Endothelial cell of umbilical vein (primary cell): ENCODE data around the gene CRYBG3. TPM values are rescaled to one million over a fixed set of nuclear protein-coding genes. Genes with fewer than 3 reads are reported as not detected.

Source experiments
- BruUV-seq: library from RNA; stranded (reverse); fragments of 400-500 nt; replicated peaks from 2 replicates; lab custom pipeline; 2021; lab: Mats Ljungman, UMichigan
- CTCF ChIA-PET: fragments of 300-600, 350-600 bp; sonication (Branson Sonifier 250); formaldehyde crosslinking; loops from one replicate; lab custom pipeline; 2021; ENCODE audit warnings: antibody characterized with exemption, inconsistent platforms; lab: Charles Lee
- POLR2A ChIA-PET: fragments of 300-600, 350-600 bp; sonication (Branson Sonifier 250); formaldehyde crosslinking; loops from one replicate; lab custom pipeline; 2021; ENCODE audit warnings: antibody characterized with exemption, inconsistent platforms; lab: Charles Lee
- DNase-seq: peaks from one replicate; pipeline ENCODE4 v3.0.0-alpha.2; 2011; ENCODE audit warnings: low read depth, low spot score
- FAIRE-seq: peaks from 2 replicates; lab custom pipeline; 2011; peaks lifted over from hg19 to GRCh38; lab: Jason Lieb, UNC
- H2AFZ ChIP-seq: 2 replicates; pipeline ENCODE4 v1.6.0; 2012; ENCODE audit warnings: low read depth, low read length, control low read depth, inconsistent platforms
- H3K27ac ChIP-seq: 2 replicates; pipeline ENCODE4 v1.5.1; 2011; ENCODE audit warnings: low read depth, mild to moderate bottlenecking, control low read depth, low read length, moderate library complexity; ENCODE audit not compliant: insufficient read depth
- H3K27me3 ChIP-seq, 2 experiments: 2 replicates each; pipeline versions ENCODE4 v1.6.0 to v1.6.1; 2011; ENCODE audit warnings: low read length in 2 of 2, mixed read lengths in 1 of 2; ENCODE audit not compliant: control insufficient read depth in 2 of 2, insufficient read depth in 2 of 2
- H3K36me3 ChIP-seq, 2 experiments: 2 replicates in 1 of 2; 3 replicates in 1 of 2; pipeline ENCODE4 v1.5.1; 2011; ENCODE audit warnings: low read length in 2 of 2, mild to moderate bottlenecking in 1 of 2, moderate library complexity in 1 of 2; ENCODE audit not compliant: control insufficient read depth in 2 of 2, insufficient read depth in 2 of 2; ENCODE audit errors: extremely low read depth in 1 of 2
- H3K4me1 ChIP-seq: 3 replicates; pipeline ENCODE4 v1.5.1; 2011; ENCODE audit warnings: mild to moderate bottlenecking, low read length; ENCODE audit not compliant: control insufficient read depth, insufficient read depth; ENCODE audit errors: extremely low read depth
- H3K4me2 ChIP-seq: 2 replicates; pipeline ENCODE4 v1.6.1; 2011; ENCODE audit warnings: low read length, control low read depth, mixed read lengths; ENCODE audit not compliant: insufficient read depth
- H3K4me3 ChIP-seq, 3 experiments: fragments of 200-600 bp in 1 of 3; sonication (generic), shearing (Covaris generic) in 1 of 3; replicated peaks in 1 of 3; 2 replicates each; pipeline ENCODE4 v1.5.1; 2011 to 2016; ENCODE audit warnings: control low read depth in 3 of 3, low read length in 3 of 3, mild to moderate bottlenecking in 2 of 3, inconsistent platforms in 1 of 3, low read depth in 1 of 3, moderate library complexity in 1 of 3; ENCODE audit not compliant: insufficient read depth in 1 of 3
- H3K79me2 ChIP-seq: 2 replicates; pipeline ENCODE4 v1.6.0; 2012; ENCODE audit warnings: low read length, inconsistent platforms; ENCODE audit not compliant: control insufficient read depth, insufficient read depth
- H3K9ac ChIP-seq: replicated peaks from 2 replicates; pipeline ENCODE3; 2011; ENCODE audit warnings: low read length, control low read depth; ENCODE audit not compliant: insufficient read depth; ENCODE audit errors: extremely low read depth
- H3K9me1 ChIP-seq: replicated peaks from 3 replicates; pipeline ENCODE4 v1.6.0; 2011; ENCODE audit warnings: mild to moderate bottlenecking, low read length; ENCODE audit not compliant: control insufficient read depth, insufficient read depth; ENCODE audit errors: extremely low read depth
- H3K9me3 ChIP-seq: replicated peaks from 2 replicates; pipeline ENCODE4 v1.5.1; 2012; ENCODE audit warnings: low read length, inconsistent platforms; ENCODE audit not compliant: control insufficient read depth, insufficient read depth
- H4K20me1 ChIP-seq: replicated peaks from 2 replicates; pipeline ENCODE3; 2011; ENCODE audit warnings: mild to moderate bottlenecking, low read length; ENCODE audit not compliant: control insufficient read depth, insufficient read depth; ENCODE audit errors: extremely low read depth
- CTCF ChIP-seq, 2 donors: IDR thresholded peaks; 1 replicate in 1 of 2; 2 replicates in 1 of 2; pipeline ENCODE4 v1.5.1; 2011; ENCODE audit warnings: low read length in 2 of 2, mild to moderate bottlenecking in 2 of 2, moderate library complexity in 2 of 2, control low read depth in 1 of 2, inconsistent platforms in 1 of 2, low read depth in 1 of 2; ENCODE audit not compliant: insufficient read depth in 1 of 2; ENCODE audit errors: extremely low read depth in 1 of 2
- EZH2 ChIP-seq: IDR thresholded peaks from 2 replicates; pipeline ENCODE4 v1.6.1; 2012; ENCODE audit warnings: borderline replicate concordance, low read depth, mild to moderate bottlenecking, moderate library complexity, low read length, inconsistent platforms; ENCODE audit not compliant: severe bottlenecking
- FOS ChIP-seq: IDR thresholded peaks from 2 replicates; pipeline ENCODE4 v1.6.1; 2011; ENCODE audit warnings: mild to moderate bottlenecking, low read length, moderate library complexity, borderline replicate concordance; ENCODE audit not compliant: insufficient read depth
- GATA2 ChIP-seq: IDR thresholded peaks from 2 replicates; pipeline ENCODE4 v1.7.0; 2011; ENCODE audit warnings: low read depth, mild to moderate bottlenecking, moderate library complexity, mixed read lengths, low read length; ENCODE audit not compliant: insufficient read length, insufficient read depth
- JUN ChIP-seq: IDR thresholded peaks from 2 replicates; pipeline ENCODE4 v1.6.1; 2011; ENCODE audit warnings: borderline replicate concordance, low read depth; ENCODE audit not compliant: insufficient read length, insufficient read depth
- MAX ChIP-seq: IDR thresholded peaks from 2 replicates; pipeline ENCODE4 v1.6.1; 2011; ENCODE audit not compliant: insufficient read depth, insufficient read length
- MYC ChIP-seq: IDR thresholded peaks from one replicate; pipeline ENCODE4 v1.6.1; 2011; ENCODE audit warnings: mild to moderate bottlenecking, low read depth, low read length
- POLR2A ChIP-seq: IDR thresholded peaks from 2 replicates; pipeline ENCODE4 v1.6.1; 2012; ENCODE audit warnings: low read depth, mild to moderate bottlenecking, control low read depth, low read length
- POLR2AphosphoS5 ChIP-seq: IDR thresholded peaks from 2 replicates; pipeline ENCODE4 v1.6.1; 2012; ENCODE audit warnings: low read depth, mild to moderate bottlenecking, control low read depth, low read length, moderate library complexity; ENCODE audit not compliant: insufficient read depth
- dilution Hi-C: fragments of 300-500 bp; cut with MboI; formaldehyde crosslinking; loops from one replicate; pipeline ENCODE4 v1.15.0; 2019; ENCODE audit warnings: low sequenced_read_pairs; ENCODE audit not compliant: extremely low pct_ligation_motif_present
- intact Hi-C: fragments of 100-400 bp; cut with micrococcal nuclease; formaldehyde crosslinking; loops from one replicate; pipeline ENCODE4 v1.10.0; 2022
- polyA plus RNA-seq, 4 experiments: library from polyadenylated mRNA; depleted of rRNA in 3 of 4; stranded (reverse) in 3 of 4; unstranded in 1 of 4; fragments of >200 nt; gene quantifications; 2 replicates each; pipeline versions ENCODE4 v1.2.1 to v1.2.3, GENCODE V29; 2011 to 2012; ENCODE audit warnings: missing spikeins in 1 of 4
- total RNA-seq: library from RNA; stranded (reverse); gene quantifications from 2 replicates; pipeline ENCODE4 v1.2.3, GENCODE V29; 2021

CRYBG3 gene
- total and polyA plus RNA-seq, 2 donors (not counting 3 experiments of a cell fraction or from before 2014, with no cell fraction given) = 2.8 to 15.0 TPM

GRCh38 chr3:97993526-97993925 is 171.7 kb downstream of the CRYBG3 start:
- FAIRE-seq (no peak), DNase-seq (no peak)
- BruUV-seq = no TSS peak
- ChIA-PET CTCF (interaction anchor here (1.5 kb wide), 1 partner anchor 8 kb away, joined by 3 read pairs; no protein-coding TSS in a partner anchor), POLR2A (no interaction called here)
- no peaks in the 10 kb centered on the region for H3K9me3 ChIP-seq
- H4K20me1 ChIP-seq = no peaks in the 10 kb centered on the region
- H3K79me2 ChIP-seq = no peaks in the 10 kb centered on the region
- H3K4me2 ChIP-seq = no peak overlapping the region
- no peak overlapping the region for H3K9ac ChIP-seq
- no peaks in the 10 kb centered on the region for H3K36me3 ChIP-seq
- TF ChIP-seq MAX (no peak), EZH2 (no peak), CTCF (IDR thresholded peaks at IDR 0.05; ENCODE audit: extremely low read depth in 1 of 2, insufficient read depth in 1 of 2, low read depth in 1 of 2, low read length in 2 of 2) (no peak), JUN (no peak), POLR2AphosphoS5 (no peak), GATA2 (no peak), POLR2A (no peak), FOS (no peak), MYC (no peak)
- H3K4me3 ChIP-seq = no peak overlapping the region
- H3K27ac ChIP-seq = no peak overlapping the region
- peaks cover 2 to 12% of the 10 kb centered on the region in 2 experiments for H3K27me3 ChIP-seq
- intact Hi-C loops (no loop called here), dilution Hi-C loops (no loop called here)
- no peaks in the 10 kb centered on the region for H3K9me1 ChIP-seq
- H2AFZ ChIP-seq = no peak overlapping the region
- H3K4me1 ChIP-seq = no peaks in the 10 kb centered on the region
